ENCODE data around the gene ASXL2.

- TF ChIP-seq CTCF (IDR thresholded peaks at IDR 0.05 in 4 of 5, conservative IDR thresholded peaks at IDR 0.05 in 1 of 5): no peak
- TF ChIP-seq POLR2A (IDR thresholded peaks at IDR 0.05): no peak
Measured at GRCh38 chr2:25903216-25903776, 25.0 kb upstream of the ASXL2 start.
